Tibial artery (tissue), 4 donors: ENCODE measurements around the gene ALG14.

Experiments used
- DNase-seq, 2 donors: peaks; one replicate each; pipeline ENCODE4 v3.0.0-alpha.2; 2019
- H3K27ac ChIP-seq, 2 donors: fragments of 200-600 bp; sonication (generic) in 1 of 2; 1 replicate in 1 of 2; 2 replicates in 1 of 2; pipeline ENCODE4 v1.5.1; 2018 to 2019; ENCODE audit warnings: mild to moderate bottlenecking in 1 of 2
- H3K27me3 ChIP-seq, 2 donors: fragments of 200-600 bp; sonication (generic) in 1 of 2; one replicate each; pipeline versions ENCODE4 v1.5.1 to v1.6.0; 2016 to 2019
- H3K36me3 ChIP-seq, 3 donors: fragments of 200-600 bp; sonication (generic) in 2 of 3; one replicate each; pipeline ENCODE4 v1.5.1; 2016 to 2019; ENCODE audit warnings: mild to moderate bottlenecking in 2 of 3
- H3K4me1 ChIP-seq, 4 donors: fragments of 200-600 bp; sonication (generic) in 2 of 4; 1 replicate in 3 of 4; 2 replicates in 1 of 4; pipeline ENCODE4 v1.5.1; 2016 to 2019
- H3K4me3 ChIP-seq, 2 donors: fragments of 200-600 bp; sonication (generic) in 1 of 2; 1 replicate in 1 of 2; 2 replicates in 1 of 2; pipeline ENCODE4 v1.5.1; 2018 to 2019; ENCODE audit warnings: mild to moderate bottlenecking in 2 of 2
- H3K9me3 ChIP-seq, 3 donors: fragments of 200-600 bp; sonication (generic) in 1 of 3; one replicate each; pipeline ENCODE4 v1.5.1; 2016 to 2019
- intact Hi-C: fragments of 100-400 bp; cut with DNase I; formaldehyde crosslinking; loops from one replicate; pipeline ENCODE4 v1.15.0; 2023; ENCODE audit warnings: low total_unique reads
- TF ChIP-seq, protein P1 (sequence below), 2 experiments: fragments of 200-600 bp in 1 of 2; fragments of 450-650 bp in 1 of 2; IDR thresholded peaks; one replicate each; pipeline ENCODE4 v1.5.1; 2017 to 2019; ENCODE audit warnings: antibody characterized with exemption in 2 of 2, mild to moderate bottlenecking in 1 of 2, moderate library complexity in 1 of 2

Gene ALG14

DNA sequence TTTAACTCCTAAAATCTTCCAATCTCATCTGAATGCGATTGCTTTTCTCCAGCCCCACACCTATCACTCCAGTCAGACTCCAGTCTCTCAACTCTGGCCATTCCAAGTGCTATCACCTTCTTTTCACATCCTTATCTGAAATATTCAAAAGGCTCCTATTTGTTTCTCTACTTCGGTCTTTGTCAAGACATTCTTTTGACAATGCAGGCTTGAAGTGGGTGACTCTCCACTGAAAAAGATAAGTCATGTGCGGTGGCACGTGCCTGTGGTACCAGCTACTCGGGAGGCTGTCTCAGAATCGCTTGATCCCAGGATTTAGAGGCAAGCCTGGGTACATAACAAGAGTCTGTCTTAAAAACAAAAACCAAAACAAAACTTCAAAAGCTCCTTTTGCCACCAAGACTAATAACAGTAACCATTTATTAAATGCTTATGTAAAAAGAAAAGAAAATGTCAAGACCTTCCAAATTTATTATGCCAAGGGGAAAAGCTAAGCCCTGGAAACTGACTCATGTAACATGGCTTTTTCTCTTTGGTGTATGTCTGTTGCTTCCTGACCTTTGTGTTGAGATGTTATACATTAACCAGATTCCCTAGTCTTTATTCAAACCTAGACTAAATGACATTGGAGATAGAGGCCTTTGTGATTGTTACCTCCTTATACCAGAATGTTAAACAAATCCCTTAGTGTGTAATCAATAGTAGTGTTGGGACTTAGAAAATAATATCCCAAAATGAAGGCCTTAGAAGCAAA, 3.6 kb downstream of the ALG14 start:
- H3K27ac ChIP-seq, result no peak overlapping the region
- TF ChIP-seq, protein P1, sequence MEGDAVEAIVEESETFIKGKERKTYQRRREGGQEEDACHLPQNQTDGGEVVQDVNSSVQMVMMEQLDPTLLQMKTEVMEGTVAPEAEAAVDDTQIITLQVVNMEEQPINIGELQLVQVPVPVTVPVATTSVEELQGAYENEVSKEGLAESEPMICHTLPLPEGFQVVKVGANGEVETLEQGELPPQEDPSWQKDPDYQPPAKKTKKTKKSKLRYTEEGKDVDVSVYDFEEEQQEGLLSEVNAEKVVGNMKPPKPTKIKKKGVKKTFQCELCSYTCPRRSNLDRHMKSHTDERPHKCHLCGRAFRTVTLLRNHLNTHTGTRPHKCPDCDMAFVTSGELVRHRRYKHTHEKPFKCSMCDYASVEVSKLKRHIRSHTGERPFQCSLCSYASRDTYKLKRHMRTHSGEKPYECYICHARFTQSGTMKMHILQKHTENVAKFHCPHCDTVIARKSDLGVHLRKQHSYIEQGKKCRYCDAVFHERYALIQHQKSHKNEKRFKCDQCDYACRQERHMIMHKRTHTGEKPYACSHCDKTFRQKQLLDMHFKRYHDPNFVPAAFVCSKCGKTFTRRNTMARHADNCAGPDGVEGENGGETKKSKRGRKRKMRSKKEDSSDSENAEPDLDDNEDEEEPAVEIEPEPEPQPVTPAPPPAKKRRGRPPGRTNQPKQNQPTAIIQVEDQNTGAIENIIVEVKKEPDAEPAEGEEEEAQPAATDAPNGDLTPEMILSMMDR (IDR thresholded peaks at IDR 0.05), result no peak
- H3K36me3 ChIP-seq, result peaks cover 6 to 8% (median 7%) of the 10 kb centered on the region in 3 donors
- intact Hi-C loops, result no loop called here
- no peaks in the 10 kb centered on the region for H3K27me3 ChIP-seq
- H3K4me1 ChIP-seq, result peaks cover 0 to 8% (median 0%) of the 10 kb centered on the region in 4 donors
- no peaks in the 10 kb centered on the region for H3K9me3 ChIP-seq
- H3K4me3 ChIP-seq, result no peak overlapping the region
- no peak for DNase-seq

DNA sequence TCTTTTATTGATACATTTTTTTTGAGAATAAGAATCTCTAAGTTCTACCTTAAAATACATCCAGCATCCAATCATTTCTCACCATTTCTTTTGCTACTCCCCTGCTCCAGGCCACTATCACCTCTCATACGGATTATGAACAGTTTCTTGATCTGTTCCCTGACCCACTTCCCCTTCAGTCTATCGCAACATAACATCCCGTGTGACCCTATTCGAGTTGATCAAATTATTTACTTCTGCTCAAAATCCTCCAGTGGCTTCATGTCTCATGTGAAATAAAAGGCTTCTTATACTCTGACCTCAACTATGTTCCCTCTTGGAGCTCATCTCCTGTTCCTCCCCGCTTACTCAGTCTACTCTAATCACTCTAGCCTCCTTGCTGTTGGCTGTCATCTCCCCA, 5.2 kb downstream of the ALG14 start:
- TF ChIP-seq, protein P1 (IDR thresholded peaks at IDR 0.05), result no peak
- no peaks in the 10 kb centered on the region for H3K27me3 ChIP-seq
- H3K36me3 ChIP-seq, result peaks cover 16 to 23% (median 18%) of the 10 kb centered on the region in 3 donors
- no peak overlapping the region for H3K27ac ChIP-seq
- intact Hi-C loops, result no loop called here
- no peak overlapping the region for H3K4me3 ChIP-seq
- no peaks in the 10 kb centered on the region for H3K9me3 ChIP-seq
- no peak for DNase-seq
- H3K4me1 ChIP-seq, result peaks cover 0 to 8% (median 0%) of the 10 kb centered on the region in 4 donors

DNA sequence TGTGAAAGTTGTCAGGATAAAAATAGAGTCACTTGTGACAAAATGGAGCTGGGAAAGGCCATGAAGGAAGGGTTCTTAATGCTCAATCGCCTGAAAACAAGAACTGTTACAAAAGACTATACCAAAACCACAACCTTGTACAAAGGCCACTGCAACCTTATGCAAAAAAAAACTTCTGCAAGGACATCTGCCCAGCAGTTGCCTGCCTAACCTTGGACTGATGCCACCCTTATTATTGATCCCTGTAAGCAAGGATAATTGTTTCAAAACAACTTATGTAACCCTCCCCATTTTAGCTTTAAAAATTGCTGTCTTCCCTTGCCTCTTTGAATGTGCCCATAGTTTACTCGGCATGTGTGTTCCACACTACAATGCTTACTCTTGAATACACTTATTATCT, 5.7 kb downstream of the ALG14 start:
- Histone ChIP-seq H3K9me3 (no peaks in the 10 kb centered on the region), H3K27me3 (no peaks in the 10 kb centered on the region), H3K4me1 (peaks cover 0 to 7% (median 0%) of the 10 kb centered on the region in 4 donors), H3K27ac (no peak overlapping the region), H3K36me3 (peaks cover 16 to 28% (median 18%) of the 10 kb centered on the region in 3 donors), H3K4me3 (no peak overlapping the region)
- no peak for DNase-seq
- intact Hi-C loops, result no loop called here
- TF ChIP-seq, protein P1 (IDR thresholded peaks at IDR 0.05), result no peak

DNA sequence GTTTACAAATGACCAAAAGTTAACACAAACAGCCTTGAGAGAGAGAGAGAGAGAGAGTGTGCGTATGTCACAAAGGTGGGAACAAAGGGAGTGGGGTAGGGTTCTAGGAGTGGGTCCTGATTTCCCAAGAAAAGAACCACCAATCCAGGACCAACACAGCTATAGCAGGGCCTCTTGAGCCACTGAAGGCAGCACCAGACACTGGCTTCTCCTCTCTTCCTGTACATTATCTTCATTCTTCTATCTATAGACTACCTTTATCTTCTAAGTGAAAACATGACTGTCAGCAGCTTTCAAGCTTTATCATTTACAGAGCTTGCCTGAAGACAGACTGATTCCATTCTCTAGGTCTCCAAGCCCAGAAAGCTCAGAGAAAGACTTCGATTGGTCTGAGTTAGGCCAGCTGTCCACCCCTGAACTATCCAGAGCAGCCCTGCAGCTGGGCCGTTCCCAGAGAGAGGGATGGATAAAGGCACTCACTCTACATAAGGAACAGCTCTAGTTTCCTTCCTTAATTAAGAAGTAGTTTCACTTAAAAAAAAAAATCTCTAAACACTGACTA, 11.2 kb downstream of the ALG14 start:
- H3K4me3 ChIP-seq, result no peak overlapping the region
- no peak for DNase-seq
- peaks cover 0 to 4% (median 0%) of the 10 kb centered on the region in 4 donors for H3K4me1 ChIP-seq
- intact Hi-C loops, result no loop called here
- TF ChIP-seq, protein P1 (IDR thresholded peaks at IDR 0.05), result no peak
- H3K27me3 ChIP-seq, result no peaks in the 10 kb centered on the region
- peaks cover 18 to 29% (median 21%) of the 10 kb centered on the region in 3 donors for H3K36me3 ChIP-seq
- no peak overlapping the region for H3K27ac ChIP-seq
- H3K9me3 ChIP-seq, result no peaks in the 10 kb centered on the region

DNA sequence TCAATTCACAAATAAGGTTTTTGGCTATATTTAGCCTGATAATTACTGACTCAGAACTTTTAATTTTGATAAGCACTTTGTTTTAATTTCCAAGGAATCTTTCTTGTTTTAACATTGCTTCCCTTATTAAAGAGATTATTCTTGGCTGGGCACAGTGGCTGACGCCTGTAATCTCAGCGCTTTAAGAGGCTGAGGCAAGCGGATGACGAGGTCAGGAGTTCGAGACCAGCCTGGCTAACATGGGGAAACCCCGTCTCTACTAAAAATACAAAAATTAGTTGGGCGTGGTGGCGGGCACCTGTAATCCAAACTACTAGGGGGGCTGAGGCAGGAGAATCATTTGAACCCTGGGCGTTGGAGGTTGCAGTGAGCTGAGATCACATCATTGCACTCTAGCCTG, 13.8 kb downstream of the ALG14 start:
- intact Hi-C loops, result no loop called here
- Histone ChIP-seq H3K4me3 (no peak overlapping the region), H3K36me3 (peaks cover 10 to 20% (median 12%) of the 10 kb centered on the region in 3 donors), H3K4me1 (peaks cover 0 to 4% (median 0%) of the 10 kb centered on the region in 4 donors), H3K27ac (no peak overlapping the region), H3K9me3 (no peaks in the 10 kb centered on the region), H3K27me3 (no peaks in the 10 kb centered on the region)
- TF ChIP-seq, protein P1 (IDR thresholded peaks at IDR 0.05), result no peak
- DNase-seq, result no peak
